GM19023 (cell line): ENCODE measurements around the gene COL19A1.

Experiments
- ATAC-seq: cut with Tn5 transposase; IDR thresholded peaks from one replicate; pipeline ENCODE4 v1.9.1; 2021; ENCODE audit warnings: mild to moderate bottlenecking, moderate library complexity; ENCODE audit not compliant: unreplicated experiment

COL19A1 gene

GRCh38 chr6:70119218-70119835 lies 253.0 kb downstream of the COL19A1 start:
- no peak for ATAC-seq

GRCh38 chr6:70124443-70124842 lies 258.1 kb downstream of the COL19A1 start:
- no peak for ATAC-seq

GRCh38 chr6:70124882-70125545 lies 258.7 kb downstream of the COL19A1 start:
- no peak for ATAC-seq

- ATAC-seq = no peak
These were observed 259.2 kb downstream of the COL19A1 start for GRCh38 chr6:70125602-70126001.

- ATAC-seq = no peak
These were observed 263.0 kb downstream of the COL19A1 start for GRCh38 chr6:70129341-70129740.

GRCh38 chr6:70130865-70131264 lies 264.5 kb downstream of the COL19A1 start:
- no peak for ATAC-seq

- peak; percentile 91 for ATAC-seq
These were observed 265.2 kb downstream of the COL19A1 start for GRCh38 chr6:70131528-70131927.

GRCh38 chr6:70133246-70133645 lies 266.9 kb downstream of the COL19A1 start:
- no peak for ATAC-seq

- ATAC-seq = no peak
These were observed 268.2 kb downstream of the COL19A1 start for GRCh38 chr6:70134542-70134941.

GRCh38 chr6:70135219-70136160 lies 269.1 kb downstream of the COL19A1 start:
- no peak for ATAC-seq

GRCh38 chr6:70136996-70137395 lies 270.6 kb downstream of the COL19A1 start:
- ATAC-seq = no peak

GRCh38 chr6:70140496-70140895 lies 274.1 kb downstream of the COL19A1 start:
- ATAC-seq = no peak

- ATAC-seq = no peak
These were observed 275.7 kb downstream of the COL19A1 start for GRCh38 chr6:70142034-70142433.

GRCh38 chr6:70145178-70145577 lies 278.8 kb downstream of the COL19A1 start:
- ATAC-seq = no peak

GRCh38 chr6:70149209-70149788 lies 282.9 kb downstream of the COL19A1 start:
- ATAC-seq = no peak

GRCh38 chr6:70150521-70150920 lies 284.2 kb downstream of the COL19A1 start:
- ATAC-seq = no peak

- no peak for ATAC-seq
These were observed 285.3 kb downstream of the COL19A1 start for GRCh38 chr6:70151616-70152015.

GRCh38 chr6:70152786-70153185 lies 286.4 kb downstream of the COL19A1 start:
- no peak for ATAC-seq

GRCh38 chr6:70157086-70157485 lies 290.7 kb downstream of the COL19A1 start:
- no peak for ATAC-seq

GRCh38 chr6:70160276-70160675 lies 293.9 kb downstream of the COL19A1 start:
- ATAC-seq = no peak

GRCh38 chr6:70162972-70163371 lies 296.6 kb downstream of the COL19A1 start:
- ATAC-seq = no peak
